Measurements from ENCODE around the gene POLR1G. TPM values are rescaled to one million over a fixed set of nuclear protein-coding genes. Genes with fewer than 3 reads are reported as not detected.
A peak's percentile ranks its signal among the peaks of the same experiment; 100 is the strongest.

Gene POLR1G
- total and polyA plus RNA-seq, 9 of the 15 experiments (the other 6 are each of a cell fraction or from before 2014, with no cell fraction given) = 3.0 to 50.1 (median 27.4) TPM

- TF ChIP-seq, protein P1, sequence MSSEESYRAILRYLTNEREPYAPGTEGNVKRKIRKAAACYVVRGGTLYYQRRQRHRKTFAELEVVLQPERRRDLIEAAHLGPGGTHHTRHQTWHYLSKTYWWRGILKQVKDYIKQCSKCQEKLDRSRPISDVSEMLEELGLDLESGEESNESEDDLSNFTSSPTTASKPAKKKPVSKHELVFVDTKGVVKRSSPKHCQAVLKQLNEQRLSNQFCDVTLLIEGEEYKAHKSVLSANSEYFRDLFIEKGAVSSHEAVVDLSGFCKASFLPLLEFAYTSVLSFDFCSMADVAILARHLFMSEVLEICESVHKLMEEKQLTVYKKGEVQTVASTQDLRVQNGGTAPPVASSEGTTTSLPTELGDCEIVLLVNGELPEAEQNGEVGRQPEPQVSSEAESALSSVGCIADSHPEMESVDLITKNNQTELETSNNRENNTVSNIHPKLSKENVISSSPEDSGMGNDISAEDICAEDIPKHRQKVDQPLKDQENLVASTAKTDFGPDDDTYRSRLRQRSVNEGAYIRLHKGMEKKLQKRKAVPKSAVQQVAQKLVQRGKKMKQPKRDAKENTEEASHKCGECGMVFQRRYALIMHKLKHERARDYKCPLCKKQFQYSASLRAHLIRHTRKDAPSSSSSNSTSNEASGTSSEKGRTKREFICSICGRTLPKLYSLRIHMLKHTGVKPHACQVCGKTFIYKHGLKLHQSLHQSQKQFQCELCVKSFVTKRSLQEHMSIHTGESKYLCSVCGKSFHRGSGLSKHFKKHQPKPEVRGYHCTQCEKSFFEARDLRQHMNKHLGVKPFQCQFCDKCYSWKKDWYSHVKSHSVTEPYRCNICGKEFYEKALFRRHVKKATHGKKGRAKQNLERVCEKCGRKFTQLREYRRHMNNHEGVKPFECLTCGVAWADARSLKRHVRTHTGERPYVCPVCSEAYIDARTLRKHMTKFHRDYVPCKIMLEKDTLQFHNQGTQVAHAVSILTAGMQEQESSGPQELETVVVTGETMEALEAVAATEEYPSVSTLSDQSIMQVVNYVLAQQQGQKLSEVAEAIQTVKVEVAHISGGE (CRISPR knock-in tag; IDR thresholded peaks at IDR 0.05) = no peak
- TF ChIP-seq KAT8 (IDR thresholded peaks at IDR 0.05; ENCODE audit: low read depth) (no peak), FOXM1 (IDR thresholded peaks at IDR 0.05; ENCODE audit: low read depth) (no peak), FOXM1 (CRISPR knock-in tag; IDR thresholded peaks at IDR 0.05; ENCODE audit: low read depth) (no peak), MYBL2 (IDR thresholded peaks at IDR 0.05; ENCODE audit: low read depth) (no peak), MYBL2 (CRISPR knock-in tag; IDR thresholded peaks at IDR 0.05; ENCODE audit: borderline replicate concordance) (no peak), TOE1 (IDR thresholded peaks at IDR 0.05; ENCODE audit: borderline replicate concordance) (peak; percentile 30; the same call in 1 of the 2 replicates), TOE1 (CRISPR knock-in tag; IDR thresholded peaks at IDR 0.05; ENCODE audit: borderline replicate concordance, low read depth) (no peak; the same call in 1 of the 2 replicates), POLR3A (IDR thresholded peaks at IDR 0.05; ENCODE audit: borderline replicate concordance, extremely low read depth, insufficient read depth, insufficient read length) (no peak), CBFA2T2 (conservative IDR thresholded peaks at IDR 0.05) (no peak; the same call in none of the 2 replicates), HNRNPL (IDR thresholded peaks at IDR 0.05; ENCODE audit: low read depth, low read length) (peak; percentile 59; the same call in 1 of the 2 replicates), ZBTB7A (IDR thresholded peaks at IDR 0.05; ENCODE audit: borderline replicate concordance, control insufficient read depth, low read depth, low read length) (peak; percentile 90), KDM1A (IDR thresholded peaks at IDR 0.05) (peak; percentile 14 to 42; a peak in 2 of 4 replicates), CBFA2T3 (IDR thresholded peaks at IDR 0.05) (peak; percentile 39), RUNX1 (IDR thresholded peaks at IDR 0.05; ENCODE audit: low read depth) (no peak), HMGN3 (IDR thresholded peaks at IDR 0.05; ENCODE audit: borderline replicate concordance, extremely low read depth, insufficient read length, low read depth, low read length) (peak; percentile 68), ZNF583 (CRISPR knock-in tag; IDR thresholded peaks at IDR 0.05) (0 out of 2 replicates have a peak, but pooled peaks have one; percentile 23), ARNT (IDR thresholded peaks at IDR 0.05) (no peak; a peak in 1 of 4 replicates), ZNF274 (IDR thresholded peaks at IDR 0.05; ENCODE audit: borderline replicate concordance, low read depth, low read length) (no peak)
- TF ChIP-seq, protein P2, sequence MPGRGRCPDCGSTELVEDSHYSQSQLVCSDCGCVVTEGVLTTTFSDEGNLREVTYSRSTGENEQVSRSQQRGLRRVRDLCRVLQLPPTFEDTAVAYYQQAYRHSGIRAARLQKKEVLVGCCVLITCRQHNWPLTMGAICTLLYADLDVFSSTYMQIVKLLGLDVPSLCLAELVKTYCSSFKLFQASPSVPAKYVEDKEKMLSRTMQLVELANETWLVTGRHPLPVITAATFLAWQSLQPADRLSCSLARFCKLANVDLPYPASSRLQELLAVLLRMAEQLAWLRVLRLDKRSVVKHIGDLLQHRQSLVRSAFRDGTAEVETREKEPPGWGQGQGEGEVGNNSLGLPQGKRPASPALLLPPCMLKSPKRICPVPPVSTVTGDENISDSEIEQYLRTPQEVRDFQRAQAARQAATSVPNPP (IDR thresholded peaks at IDR 0.05; ENCODE audit: borderline replicate concordance, insufficient read depth, insufficient read length) = no peak
Measured at GRCh38 chr19:45455707-45456499, 49.5 kb downstream of the POLR1G start (continued).

Data from K562 (cell line).